Loucy (cell line): ENCODE results near the gene INPP4B.

ENCODE experiments used
- H2AFZ ChIP-seq: fragments of 200-600 bp; sonication (generic); 2 replicates; pipeline ENCODE4 v1.6.0; 2016; ENCODE audit warnings: antibody characterized with exemption, mild to moderate bottlenecking, low read length, moderate library complexity
- H3F3A ChIP-seq: fragments of 200-600 bp; 2 replicates; pipeline ENCODE4 v1.6.0; 2016; ENCODE audit warnings: antibody characterized with exemption, low read depth, mild to moderate bottlenecking
- H3K27me3 ChIP-seq: fragments of 200-600 bp; sonication (generic); 2 replicates; pipeline ENCODE4 v1.6.1; 2014; ENCODE audit warnings: low read length, mild to moderate bottlenecking; ENCODE audit not compliant: insufficient read depth, poor library complexity, severe bottlenecking
- H3K36me3 ChIP-seq: fragments of 200-600 bp; sonication (generic); 2 replicates; pipeline ENCODE4 v1.6.1; 2016; ENCODE audit warnings: low read length; ENCODE audit not compliant: insufficient read depth
- H3K4me1 ChIP-seq: fragments of 200-600 bp; sonication (generic); 2 replicates; pipeline ENCODE4 v1.5.1; 2014; ENCODE audit warnings: low read length, mild to moderate bottlenecking; ENCODE audit not compliant: insufficient read depth, poor library complexity, severe bottlenecking
- H3K4me2 ChIP-seq: fragments of 200-600 bp; sonication (generic); 2 replicates; pipeline ENCODE4 v1.6.0; 2014; ENCODE audit warnings: antibody characterized with exemption, low read length, low read depth, mild to moderate bottlenecking; ENCODE audit not compliant: poor library complexity, severe bottlenecking
- H3K4me3 ChIP-seq: fragments of 200-600 bp; sonication (generic); 2 replicates; pipeline ENCODE4 v1.5.1; 2014; ENCODE audit warnings: low read length, mild to moderate bottlenecking, mixed read lengths; ENCODE audit not compliant: poor library complexity, severe bottlenecking
- H3K79me2 ChIP-seq: fragments of 200-600 bp; sonication (generic); 2 replicates; pipeline ENCODE4 v1.6.1; 2014; ENCODE audit warnings: low read length; ENCODE audit not compliant: insufficient read depth
- H3K9ac ChIP-seq: fragments of 200-600 bp; sonication (generic); 2 replicates; pipeline ENCODE4 v1.6.0; 2014; ENCODE audit warnings: mild to moderate bottlenecking, low read depth, low read length, moderate library complexity; ENCODE audit not compliant: poor library complexity, severe bottlenecking
- H3K9me2 ChIP-seq: fragments of 200-600 bp; sonication (generic); replicated peaks from 2 replicates; pipeline ENCODE4 v1.6.1; 2016; ENCODE audit warnings: low read depth, low read length, mixed read lengths
- H3K9me3 ChIP-seq: fragments of 200-600 bp; sonication (generic); 2 replicates; pipeline ENCODE4 v1.6.1; 2014; ENCODE audit warnings: mild to moderate bottlenecking, antibody characterized with exemption, low read length, low read depth; ENCODE audit not compliant: insufficient read depth
- H4K20me1 ChIP-seq: fragments of 200-600 bp; sonication (generic); 2 replicates; pipeline ENCODE4 v1.6.0; 2014; ENCODE audit warnings: antibody characterized with exemption, low read length, mild to moderate bottlenecking; ENCODE audit not compliant: insufficient read depth, poor library complexity, severe bottlenecking
- EZH2phosphoT487 ChIP-seq: fragments of 200-600 bp; IDR thresholded peaks from 2 replicates; pipeline ENCODE4 v1.6.1; 2018; ENCODE audit warnings: antibody characterized with exemption, mild to moderate bottlenecking, moderate library complexity, borderline replicate concordance
- TF ChIP-seq, protein P1 (sequence below): fragments of 200-600 bp; sonication (generic); conservative IDR thresholded peaks from 2 replicates; pipeline ENCODE4 v1.5.1; 2014; ENCODE audit warnings: mild to moderate bottlenecking, antibody characterized with exemption, low read length

Gene INPP4B

DNA sequence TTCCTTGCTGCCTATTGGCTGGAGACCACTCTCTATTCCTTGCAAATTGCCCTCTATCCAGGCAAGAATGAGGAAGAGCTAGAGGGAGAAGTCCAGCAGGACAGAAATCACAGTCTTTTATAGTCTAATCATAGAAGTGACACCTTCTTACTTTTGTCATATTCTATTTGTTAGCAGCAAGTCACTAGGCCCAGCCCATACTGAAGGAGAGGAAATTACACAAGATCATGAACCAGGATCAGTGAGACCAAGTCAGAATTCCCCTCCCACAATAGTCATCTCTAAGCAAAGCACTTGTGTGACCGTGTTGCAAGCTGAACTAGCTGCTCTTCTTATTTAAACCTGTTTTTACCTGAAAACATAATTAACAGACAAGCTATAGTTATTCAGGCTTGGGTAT, 317.7 kb downstream of the INPP4B start:
- Histone ChIP-seq H3K9ac (no peak overlapping the region), H3K79me2 (no peaks in the 10 kb centered on the region), H3K9me2 (no peaks in the 10 kb centered on the region), H2AFZ (no peak overlapping the region), H3K4me3 (no peak overlapping the region), H3K27me3 (no peaks in the 10 kb centered on the region), H3K4me2 (no peak overlapping the region), H3K36me3 (no peaks in the 10 kb centered on the region), H3K9me3 (no peaks in the 10 kb centered on the region), H4K20me1 (no peaks in the 10 kb centered on the region), H3F3A (no peaks in the 10 kb centered on the region), H3K4me1 (no peaks in the 10 kb centered on the region)
- no peak for TF ChIP-seq EZH2phosphoT487
- TF ChIP-seq, protein P1, sequence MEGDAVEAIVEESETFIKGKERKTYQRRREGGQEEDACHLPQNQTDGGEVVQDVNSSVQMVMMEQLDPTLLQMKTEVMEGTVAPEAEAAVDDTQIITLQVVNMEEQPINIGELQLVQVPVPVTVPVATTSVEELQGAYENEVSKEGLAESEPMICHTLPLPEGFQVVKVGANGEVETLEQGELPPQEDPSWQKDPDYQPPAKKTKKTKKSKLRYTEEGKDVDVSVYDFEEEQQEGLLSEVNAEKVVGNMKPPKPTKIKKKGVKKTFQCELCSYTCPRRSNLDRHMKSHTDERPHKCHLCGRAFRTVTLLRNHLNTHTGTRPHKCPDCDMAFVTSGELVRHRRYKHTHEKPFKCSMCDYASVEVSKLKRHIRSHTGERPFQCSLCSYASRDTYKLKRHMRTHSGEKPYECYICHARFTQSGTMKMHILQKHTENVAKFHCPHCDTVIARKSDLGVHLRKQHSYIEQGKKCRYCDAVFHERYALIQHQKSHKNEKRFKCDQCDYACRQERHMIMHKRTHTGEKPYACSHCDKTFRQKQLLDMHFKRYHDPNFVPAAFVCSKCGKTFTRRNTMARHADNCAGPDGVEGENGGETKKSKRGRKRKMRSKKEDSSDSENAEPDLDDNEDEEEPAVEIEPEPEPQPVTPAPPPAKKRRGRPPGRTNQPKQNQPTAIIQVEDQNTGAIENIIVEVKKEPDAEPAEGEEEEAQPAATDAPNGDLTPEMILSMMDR, result no peak

DNA sequence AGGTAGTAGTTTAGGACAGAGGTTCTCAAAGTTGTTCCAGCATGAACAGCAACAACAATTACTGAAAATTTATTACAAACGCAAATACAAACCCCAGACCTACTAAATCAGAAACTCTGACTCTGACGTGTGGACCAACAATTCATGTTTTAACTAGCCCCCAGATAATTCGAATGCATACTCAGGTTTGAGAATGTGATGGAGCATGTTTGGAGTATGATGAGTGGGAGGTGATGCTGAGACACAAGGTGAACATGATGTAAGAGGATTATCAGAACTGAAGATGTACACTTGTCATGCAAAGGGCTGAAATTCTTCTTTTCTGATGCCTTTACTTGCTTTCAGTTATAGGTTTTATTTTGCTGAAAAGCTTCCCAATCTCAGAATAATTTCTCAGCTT, 323.0 kb downstream of the INPP4B start:
- H3K27me3 ChIP-seq, result no peaks in the 10 kb centered on the region
- no peaks in the 10 kb centered on the region for H3K4me1 ChIP-seq
- no peaks in the 10 kb centered on the region for H4K20me1 ChIP-seq
- H3K79me2 ChIP-seq, result no peaks in the 10 kb centered on the region
- H3K36me3 ChIP-seq, result no peaks in the 10 kb centered on the region
- H3K4me3 ChIP-seq, result no peak overlapping the region
- no peaks in the 10 kb centered on the region for H3F3A ChIP-seq
- no peak overlapping the region for H3K9ac ChIP-seq
- no peak for TF ChIP-seq EZH2phosphoT487
- TF ChIP-seq, protein P1, result no peak
- no peaks in the 10 kb centered on the region for H3K9me2 ChIP-seq
- no peak overlapping the region for H3K4me2 ChIP-seq
- H2AFZ ChIP-seq, result no peak overlapping the region
- H3K9me3 ChIP-seq, result no peaks in the 10 kb centered on the region

DNA sequence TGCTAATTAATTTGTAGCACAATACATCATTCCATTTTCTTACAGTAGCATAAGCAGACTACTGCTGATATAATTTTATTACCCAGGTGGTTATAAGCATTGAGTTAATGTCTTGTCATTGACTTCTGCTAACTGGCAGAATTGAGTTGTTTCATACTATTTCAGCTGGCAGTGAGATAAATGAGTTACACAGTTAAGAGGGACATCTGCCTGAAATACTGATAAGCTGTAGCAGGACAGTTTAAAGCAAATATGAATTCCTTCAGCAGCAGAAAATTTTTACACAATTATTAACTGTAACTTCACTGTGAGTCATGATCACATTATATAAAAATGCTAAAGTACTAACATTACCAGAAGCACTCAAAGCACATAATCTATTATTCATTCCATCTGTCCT, 326.8 kb downstream of the INPP4B start:
- no peaks in the 10 kb centered on the region for H3F3A ChIP-seq
- H3K27me3 ChIP-seq, result no peaks in the 10 kb centered on the region
- H3K79me2 ChIP-seq, result no peaks in the 10 kb centered on the region
- TF ChIP-seq, protein P1, result no peak
- no peak for TF ChIP-seq EZH2phosphoT487
- H4K20me1 ChIP-seq, result no peaks in the 10 kb centered on the region
- no peak overlapping the region for H2AFZ ChIP-seq
- no peak overlapping the region for H3K4me2 ChIP-seq
- no peaks in the 10 kb centered on the region for H3K36me3 ChIP-seq
- H3K9ac ChIP-seq, result no peak overlapping the region
- no peak overlapping the region for H3K4me3 ChIP-seq
- no peaks in the 10 kb centered on the region for H3K4me1 ChIP-seq
- no peaks in the 10 kb centered on the region for H3K9me3 ChIP-seq
- H3K9me2 ChIP-seq, result no peaks in the 10 kb centered on the region
